GF-D8 (cell line): ENCODE data around the gene GDF2.

Source experiments
- DNase-seq: peaks from one replicate; lab custom pipeline; 2025; lab: John Stamatoyannopoulos, UW

GDF2 gene

GRCh38 chr10:47353351-47353750 is 31.1 kb downstream of the GDF2 start:
- DNase-seq, result no peak

- no peak for DNase-seq
Observed at GRCh38 chr10:47354165-47354564, 31.9 kb downstream of the GDF2 start.

GRCh38 chr10:47354900-47355299 is 32.6 kb downstream of the GDF2 start:
- no peak for DNase-seq

GRCh38 chr10:47356708-47357107 is 34.5 kb downstream of the GDF2 start:
- DNase-seq, result no peak

- DNase-seq, result no peak
Observed at GRCh38 chr10:47357131-47357582, 34.9 kb downstream of the GDF2 start.

- no peak for DNase-seq
Observed at GRCh38 chr10:47357911-47358310, 35.7 kb downstream of the GDF2 start.

- DNase-seq, result no peak
Observed at GRCh38 chr10:47358457-47358856, 36.2 kb downstream of the GDF2 start.

GRCh38 chr10:47359101-47359500 is 36.8 kb downstream of the GDF2 start:
- DNase-seq, result no peak

GRCh38 chr10:47359626-47360418 is 37.6 kb downstream of the GDF2 start:
- no peak for DNase-seq

- no peak for DNase-seq
Observed at GRCh38 chr10:47360419-47361040, 38.3 kb downstream of the GDF2 start.

- DNase-seq, result no peak
Observed at GRCh38 chr10:47361293-47361692, 39.0 kb downstream of the GDF2 start.

- DNase-seq, result no peak
Observed at GRCh38 chr10:47362199-47362598, 39.9 kb downstream of the GDF2 start.

- DNase-seq, result no peak
Observed at GRCh38 chr10:47363781-47364180, 41.5 kb downstream of the GDF2 start.

- no peak for DNase-seq
Observed at GRCh38 chr10:47364366-47364765, 42.1 kb downstream of the GDF2 start.

- DNase-seq, result no peak
Observed at GRCh38 chr10:47364911-47365310, 42.7 kb downstream of the GDF2 start.

- no peak for DNase-seq
Observed at GRCh38 chr10:47365431-47366180, 43.4 kb downstream of the GDF2 start.

- DNase-seq, result no peak
Observed at GRCh38 chr10:47366181-47366631, 44.0 kb downstream of the GDF2 start.

- DNase-seq, result no peak
Observed at GRCh38 chr10:47366731-47367460, 44.6 kb downstream of the GDF2 start.

- no peak for DNase-seq
Observed at GRCh38 chr10:47367646-47368045, 45.4 kb downstream of the GDF2 start.

GRCh38 chr10:47368431-47369180 is 46.4 kb downstream of the GDF2 start:
- DNase-seq, result no peak

GRCh38 chr10:47369251-47369894 is 47.1 kb downstream of the GDF2 start:
- no peak for DNase-seq
